ENCODE data around the gene F2R. TPM values are rescaled to one million over a fixed set of nuclear protein-coding genes. Genes with fewer than 3 reads are reported as not detected.

F2R gene
- total RNA-seq, 2 donors from 2014 or later = 28.5 to 43.1 TPM

DNA sequence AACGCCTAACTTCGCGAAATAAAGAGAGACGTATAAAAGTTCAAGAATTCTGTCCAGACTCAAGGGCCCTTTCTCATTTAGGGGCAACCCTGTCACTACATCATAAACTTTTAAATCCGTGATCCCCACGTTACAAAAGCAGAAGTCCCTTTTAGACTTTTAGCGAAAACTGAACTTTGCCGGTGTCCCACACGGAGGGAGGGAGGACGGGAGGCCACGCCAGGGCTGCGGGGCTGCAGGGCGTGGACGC lies 515 bp upstream of the F2R start:
- Histone ChIP-seq H3K4me3 (ENCODE audit: low read length) (peak overlapping the region; percentile 77), H3K27ac (ENCODE audit: low read depth, low read length) (no peak overlapping the region), H3K9ac (ENCODE audit: extremely low read depth, low read length, poor library complexity, severe bottlenecking) (no peak overlapping the region), H3K36me3 (ENCODE audit: control insufficient read depth, insufficient read depth, low read length) (no peaks in the 10 kb centered on the region), H3K4me1 (ENCODE audit: control insufficient read depth, insufficient read depth, low read length) (no peaks in the 10 kb centered on the region), H3K9me3 (ENCODE audit: control insufficient read depth, low read length) (no peaks in the 10 kb centered on the region), H3K27me3 (ENCODE audit: control insufficient read depth, insufficient read depth, low read length, poor library complexity, severe bottlenecking) (peaks cover 27% of the 10 kb centered on the region)
- peaks cover 28% of the 10 kb centered on the region for H3K27me3 Mint-ChIP-seq (ENCODE audit: insufficient read depth)
- H3K9me3 Mint-ChIP-seq = no peaks in the 10 kb centered on the region
- H3K4me3 Mint-ChIP-seq = peak overlapping the region; percentile 80
- TF ChIP-seq CTCF (conservative IDR thresholded peaks at IDR 0.05) = no peak
- H3K27ac Mint-ChIP-seq = no peak overlapping the region
- H3K36me3 Mint-ChIP-seq (ENCODE audit: low read depth) = peaks cover 3% of the 10 kb centered on the region
- WGBS, 2 experiments (ENCODE audit: insufficient coverage in 1 of 2, insufficient read length in 1 of 2) = 0 to 4% methylated on average over 4 to 14 of the region's 14 CpGs
- peaks cover 14% of the 10 kb centered on the region for H3K4me1 Mint-ChIP-seq
- DNase-seq = no peak

DNA sequence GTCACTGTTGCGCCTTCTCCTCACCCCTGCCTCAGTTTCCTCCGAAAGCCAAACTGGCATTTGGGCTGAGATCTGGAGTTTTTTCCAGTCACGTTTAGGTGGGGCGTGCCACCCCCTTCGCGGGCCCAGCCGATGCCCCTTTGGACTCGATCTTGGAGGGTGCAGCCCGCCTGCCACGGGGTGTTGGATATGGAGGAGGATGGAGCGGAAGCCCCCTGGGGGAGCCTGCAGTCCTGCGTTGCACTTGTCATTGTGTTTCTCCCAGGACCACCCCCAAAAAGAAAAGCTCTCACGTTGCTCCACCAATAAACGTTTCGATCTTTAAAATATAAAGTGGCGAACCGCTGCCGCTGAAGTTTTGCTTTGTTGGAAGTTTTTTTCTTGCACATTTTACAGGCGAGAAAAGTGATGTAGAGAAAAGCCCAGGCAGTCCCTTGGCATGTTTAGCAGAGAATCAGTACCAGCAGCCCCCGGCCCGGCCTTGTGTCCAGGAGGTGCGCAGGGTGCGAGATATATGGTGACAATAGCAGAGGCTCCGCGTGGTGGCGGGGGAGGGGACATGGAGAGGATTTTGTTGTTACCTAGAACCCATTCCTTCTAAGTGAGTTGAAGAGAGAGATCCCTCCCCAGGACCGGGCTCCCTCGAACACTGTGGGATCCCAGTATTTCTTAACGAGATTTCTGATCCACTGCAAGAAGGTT lies 681 bp downstream of the F2R start:
- no peaks in the 10 kb centered on the region for H3K4me1 ChIP-seq (ENCODE audit: control insufficient read depth, insufficient read depth, low read length)
- no peak for TF ChIP-seq CTCF (conservative IDR thresholded peaks at IDR 0.05)
- H3K9ac ChIP-seq (ENCODE audit: extremely low read depth, low read length, poor library complexity, severe bottlenecking) = peak overlapping the region; percentile 62
- H3K9me3 ChIP-seq (ENCODE audit: control insufficient read depth, low read length) = no peaks in the 10 kb centered on the region
- H3K27ac Mint-ChIP-seq = peak overlapping the region; percentile 13
- H3K36me3 ChIP-seq (ENCODE audit: control insufficient read depth, insufficient read depth, low read length) = no peaks in the 10 kb centered on the region
- WGBS, 2 experiments (ENCODE audit: insufficient coverage in 1 of 2, insufficient read length in 1 of 2) = 0 to 2% methylated on average over 9 to 29 of the region's 29 CpGs
- H3K4me1 Mint-ChIP-seq = peaks cover 14% of the 10 kb centered on the region
- peak; percentile 76 for DNase-seq
- peaks cover 27% of the 10 kb centered on the region for H3K27me3 ChIP-seq (ENCODE audit: control insufficient read depth, insufficient read depth, low read length, poor library complexity, severe bottlenecking)
- H3K27me3 Mint-ChIP-seq (ENCODE audit: insufficient read depth) = peaks cover 26% of the 10 kb centered on the region
- peak overlapping the region; percentile 80 for H3K4me3 Mint-ChIP-seq
- peak overlapping the region; percentile 96 for H3K4me3 ChIP-seq (ENCODE audit: low read length)
- H3K36me3 Mint-ChIP-seq (ENCODE audit: low read depth) = peaks cover 3% of the 10 kb centered on the region
- H3K9me3 Mint-ChIP-seq = no peaks in the 10 kb centered on the region
- peak overlapping the region; percentile 16 for H3K27ac ChIP-seq (ENCODE audit: low read depth, low read length)

- Mint-ChIP-seq H3K9me3 (no peaks in the 10 kb centered on the region), H3K4me1 (peaks cover 14% of the 10 kb centered on the region), H3K4me3 (peak overlapping the region; percentile 80), H3K27me3 (ENCODE audit: insufficient read depth) (peaks cover 26% of the 10 kb centered on the region), H3K27ac (no peak overlapping the region), H3K36me3 (ENCODE audit: low read depth) (peaks cover 3% of the 10 kb centered on the region)
- Histone ChIP-seq H3K4me3 (ENCODE audit: low read length) (peak overlapping the region; percentile 96), H3K27me3 (ENCODE audit: control insufficient read depth, insufficient read depth, low read length, poor library complexity, severe bottlenecking) (peaks cover 27% of the 10 kb centered on the region), H3K4me1 (ENCODE audit: control insufficient read depth, insufficient read depth, low read length) (no peaks in the 10 kb centered on the region), H3K36me3 (ENCODE audit: control insufficient read depth, insufficient read depth, low read length) (no peaks in the 10 kb centered on the region), H3K27ac (ENCODE audit: low read depth, low read length) (no peak overlapping the region), H3K9ac (ENCODE audit: extremely low read depth, low read length, poor library complexity, severe bottlenecking) (peak overlapping the region; percentile 62), H3K9me3 (ENCODE audit: control insufficient read depth, low read length) (no peaks in the 10 kb centered on the region)
- 84 to 86% methylated on average over 3 to 11 of the region's 11 CpGs for WGBS, 2 experiments (ENCODE audit: insufficient coverage in 1 of 2, insufficient read length in 1 of 2)
- TF ChIP-seq CTCF (conservative IDR thresholded peaks at IDR 0.05) = no peak
- no peak for DNase-seq
Observed at GRCh38 chr5:76717222-76718083, 1.5 kb downstream of the F2R start.
